GM06990 (cell line): ENCODE results near the gene SEMA3C.

ENCODE experiments used
- DNase-seq: peaks from one replicate; pipeline ENCODE4 v3.0.0-alpha.2; 2011; ENCODE audit not compliant: insufficient read length; ENCODE audit errors: extremely low read depth
- H3K27me3 ChIP-seq: replicated peaks from 2 replicates; pipeline ENCODE4 v1.6.0; 2011; ENCODE audit warnings: low read length; ENCODE audit not compliant: control insufficient read depth, insufficient read depth
- H3K36me3 ChIP-seq: 2 replicates; pipeline ENCODE4 v1.5.1; 2011; ENCODE audit warnings: low read length; ENCODE audit not compliant: control insufficient read depth, insufficient read depth
- H3K4me3 ChIP-seq: replicated peaks from 2 replicates; pipeline ENCODE4 v1.5.1; 2011; ENCODE audit warnings: low read depth, mild to moderate bottlenecking, control low read depth, low read length
- TF ChIP-seq, protein P1 (sequence below): IDR thresholded peaks from 2 replicates; pipeline ENCODE4 v1.5.1; 2011; ENCODE audit warnings: low read length, control low read depth, mild to moderate bottlenecking, inconsistent platforms; ENCODE audit not compliant: insufficient read depth, poor library complexity, severe bottlenecking

The SEMA3C gene

DNA sequence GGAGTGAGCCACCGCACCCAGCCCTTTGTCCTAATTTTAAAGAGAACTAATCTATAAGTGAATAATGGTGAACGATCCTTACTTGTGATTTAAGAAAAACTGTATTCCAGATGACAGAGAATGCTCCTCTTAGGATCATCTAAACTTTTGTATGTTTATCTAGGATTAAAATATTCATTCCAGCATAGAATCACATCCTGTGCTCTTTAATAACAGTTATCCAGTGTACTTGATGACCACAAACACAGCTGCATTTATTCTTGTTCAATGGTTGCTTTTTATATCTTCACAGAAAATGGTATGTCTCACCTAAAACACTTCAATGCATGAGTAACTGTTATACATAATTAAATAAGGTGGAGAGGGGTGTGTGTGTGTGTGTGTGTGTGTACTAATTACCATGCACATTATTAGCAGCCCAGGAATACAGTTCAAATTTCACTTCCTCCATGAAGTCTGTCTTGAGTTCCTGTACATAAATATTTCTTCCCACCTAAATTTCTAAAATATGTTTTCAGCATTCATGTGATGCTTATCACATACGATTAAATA lies 38.5 kb upstream of the SEMA3C start:
- Histone ChIP-seq H3K27me3 (no peaks in the 10 kb centered on the region), H3K36me3 (no peaks in the 10 kb centered on the region), H3K4me3 (no peak overlapping the region)
- TF ChIP-seq, protein P1, sequence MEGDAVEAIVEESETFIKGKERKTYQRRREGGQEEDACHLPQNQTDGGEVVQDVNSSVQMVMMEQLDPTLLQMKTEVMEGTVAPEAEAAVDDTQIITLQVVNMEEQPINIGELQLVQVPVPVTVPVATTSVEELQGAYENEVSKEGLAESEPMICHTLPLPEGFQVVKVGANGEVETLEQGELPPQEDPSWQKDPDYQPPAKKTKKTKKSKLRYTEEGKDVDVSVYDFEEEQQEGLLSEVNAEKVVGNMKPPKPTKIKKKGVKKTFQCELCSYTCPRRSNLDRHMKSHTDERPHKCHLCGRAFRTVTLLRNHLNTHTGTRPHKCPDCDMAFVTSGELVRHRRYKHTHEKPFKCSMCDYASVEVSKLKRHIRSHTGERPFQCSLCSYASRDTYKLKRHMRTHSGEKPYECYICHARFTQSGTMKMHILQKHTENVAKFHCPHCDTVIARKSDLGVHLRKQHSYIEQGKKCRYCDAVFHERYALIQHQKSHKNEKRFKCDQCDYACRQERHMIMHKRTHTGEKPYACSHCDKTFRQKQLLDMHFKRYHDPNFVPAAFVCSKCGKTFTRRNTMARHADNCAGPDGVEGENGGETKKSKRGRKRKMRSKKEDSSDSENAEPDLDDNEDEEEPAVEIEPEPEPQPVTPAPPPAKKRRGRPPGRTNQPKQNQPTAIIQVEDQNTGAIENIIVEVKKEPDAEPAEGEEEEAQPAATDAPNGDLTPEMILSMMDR, result no peak
- no peak for DNase-seq

DNA sequence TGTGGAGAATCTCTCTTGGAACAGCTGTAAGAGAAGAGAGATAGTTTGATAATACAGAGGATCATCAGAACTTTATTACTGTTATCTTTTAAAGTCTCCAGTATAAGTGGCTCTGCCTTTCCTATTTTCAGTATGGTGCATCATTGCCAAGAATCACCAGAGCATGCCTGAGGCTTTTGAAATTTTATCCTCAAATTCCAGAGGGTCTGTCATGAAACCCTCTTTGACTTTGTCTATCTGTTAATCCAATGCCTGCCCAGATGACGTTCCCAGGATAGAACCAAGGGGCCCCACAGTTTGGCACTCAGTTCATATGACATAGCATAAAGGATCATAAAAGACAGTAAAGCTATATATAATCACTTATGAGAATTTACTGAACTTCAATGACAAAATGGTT lies 35.3 kb upstream of the SEMA3C start:
- Histone ChIP-seq H3K36me3 (no peaks in the 10 kb centered on the region), H3K4me3 (no peak overlapping the region), H3K27me3 (no peaks in the 10 kb centered on the region)
- TF ChIP-seq, protein P1, result no peak
- no peak for DNase-seq

DNA sequence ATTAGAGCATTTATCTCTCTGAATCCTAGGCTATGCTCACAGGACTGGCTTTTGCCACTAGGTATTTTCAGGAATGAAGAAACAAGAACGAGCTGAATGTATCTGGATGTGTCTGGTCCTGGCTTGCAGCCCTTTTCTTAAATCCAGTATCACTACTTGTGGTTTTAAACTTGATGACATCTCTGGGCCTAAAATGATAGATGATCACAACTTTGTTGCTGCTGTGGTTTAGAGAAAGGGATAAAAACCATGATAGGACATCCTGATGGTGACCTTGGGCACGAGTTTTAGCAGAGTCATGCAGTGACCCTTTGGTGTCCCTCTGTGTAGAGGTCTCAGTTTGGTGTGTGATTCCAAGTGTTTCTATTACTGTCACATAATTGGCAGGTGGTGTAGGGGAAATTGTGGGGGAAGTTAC lies 31.7 kb upstream of the SEMA3C start:
- H3K4me3 ChIP-seq, result no peak overlapping the region
- TF ChIP-seq, protein P1, result no peak
- no peak for DNase-seq
- no peaks in the 10 kb centered on the region for H3K27me3 ChIP-seq
- H3K36me3 ChIP-seq, result no peaks in the 10 kb centered on the region

DNA sequence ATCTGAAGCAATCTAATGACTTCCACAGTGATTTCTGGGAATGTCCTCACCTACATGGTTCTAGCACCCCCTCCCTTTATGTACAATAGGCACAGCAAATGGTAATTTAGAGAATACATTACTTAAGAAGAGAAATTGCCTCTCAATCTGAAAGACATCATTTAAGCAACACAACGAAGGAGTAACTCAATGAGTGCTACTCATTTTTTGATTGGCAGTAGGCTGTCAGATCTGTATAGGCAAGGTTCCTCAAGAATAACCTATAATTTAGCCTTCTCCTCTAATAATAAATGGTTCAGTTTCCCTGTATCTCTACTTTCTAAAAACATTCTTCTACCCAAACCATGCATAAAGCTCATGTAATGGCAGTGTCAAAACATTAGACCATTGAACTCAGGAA lies 30.6 kb upstream of the SEMA3C start:
- no peak overlapping the region for H3K4me3 ChIP-seq
- DNase-seq, result no peak
- H3K36me3 ChIP-seq, result no peaks in the 10 kb centered on the region
- H3K27me3 ChIP-seq, result no peaks in the 10 kb centered on the region
- TF ChIP-seq, protein P1, result no peak

DNA sequence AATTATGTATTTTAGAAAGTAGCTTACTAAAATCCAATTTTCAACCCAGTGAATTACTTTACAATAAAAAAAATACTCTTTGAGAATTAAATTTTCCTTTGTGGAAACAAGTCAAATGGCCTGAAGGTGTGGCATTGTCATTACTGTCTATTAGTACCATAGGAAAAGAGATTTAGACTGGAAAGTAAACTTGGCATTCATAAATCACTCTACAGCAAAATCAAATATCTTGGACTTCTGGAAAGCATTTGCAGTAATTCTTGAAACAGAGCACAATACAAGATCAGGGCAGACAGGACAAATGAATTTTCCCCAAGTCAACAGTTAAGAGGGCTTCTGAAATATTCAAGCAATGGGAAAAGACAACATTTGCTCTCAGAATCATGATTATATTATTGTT lies 28.0 kb upstream of the SEMA3C start:
- DNase-seq, result no peak
- Histone ChIP-seq H3K36me3 (no peaks in the 10 kb centered on the region), H3K4me3 (no peak overlapping the region), H3K27me3 (no peaks in the 10 kb centered on the region)
- TF ChIP-seq, protein P1, result no peak

DNA sequence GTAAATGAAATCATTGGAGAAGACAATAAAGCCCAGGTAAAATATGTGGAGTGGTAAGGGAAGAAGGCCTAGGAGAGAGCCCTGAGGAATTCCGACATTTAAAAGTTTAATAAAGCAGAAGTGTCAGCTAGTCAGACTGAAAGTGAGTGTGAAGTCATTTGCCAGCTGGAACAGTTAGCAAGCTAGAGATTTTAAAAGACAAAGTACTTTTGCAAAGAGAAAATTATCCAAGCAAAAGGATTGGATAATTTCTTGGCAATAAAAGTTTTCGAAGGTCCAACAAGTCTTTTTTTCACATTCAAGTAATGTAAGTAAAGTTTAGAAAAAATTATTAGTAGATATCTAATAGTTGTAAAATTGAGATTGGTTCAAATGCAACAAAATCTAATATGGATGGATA lies 27.1 kb upstream of the SEMA3C start:
- no peaks in the 10 kb centered on the region for H3K36me3 ChIP-seq
- no peak overlapping the region for H3K4me3 ChIP-seq
- TF ChIP-seq, protein P1, result no peak
- no peaks in the 10 kb centered on the region for H3K27me3 ChIP-seq
- no peak for DNase-seq
